Cardiac fibroblast (primary cell): ENCODE results near the gene RALGAPB.

Experiments
- DNase-seq, 2 donors: peaks; one replicate each; pipeline versions ENCODE4 v3.0.0 to v3.0.0-alpha.2; 2010; ENCODE audit warnings: low read depth in 2 of 2
- H3K4me3 ChIP-seq, 2 donors: replicated peaks in 1 of 2; 1 replicate in 1 of 2; 2 replicates in 1 of 2; pipeline ENCODE4 v1.5.1; 2011; ENCODE audit warnings: low read depth in 2 of 2, low read length in 2 of 2, mild to moderate bottlenecking in 2 of 2, moderate library complexity in 1 of 2
- CTCF ChIP-seq: IDR thresholded peaks from one replicate; pipeline ENCODE4 v1.5.1; 2011; ENCODE audit warnings: low read depth, mild to moderate bottlenecking, low read length, inconsistent platforms

Gene RALGAPB

DNA sequence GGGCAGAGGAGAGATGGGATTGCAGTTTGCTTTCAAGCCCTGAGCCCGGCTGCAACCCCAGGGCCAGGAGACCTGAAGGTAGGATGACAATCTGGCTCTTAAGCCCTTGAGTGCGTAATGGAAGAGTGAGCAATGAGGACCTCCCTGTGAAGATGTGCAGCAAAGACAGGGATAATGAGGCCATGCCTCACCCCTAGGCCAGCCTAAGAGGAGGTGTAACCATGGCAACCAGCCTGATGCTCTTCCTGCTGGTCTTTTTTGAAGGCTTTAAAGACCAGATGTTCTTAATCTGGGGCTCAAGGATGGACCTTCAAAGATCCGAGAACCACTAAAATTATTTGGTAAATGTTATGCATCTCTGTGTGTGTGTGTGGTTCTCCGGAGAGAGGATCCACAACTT is 137.2 kb downstream of the RALGAPB start:
- no peak overlapping the region for H3K4me3 ChIP-seq
- no peak for TF ChIP-seq CTCF
- DNase-seq: no peak

GRCh38 chr20:38610521-38610920 is 137.9 kb downstream of the RALGAPB start:
- peak in 1 of 2 donors; percentile 47 for DNase-seq
- no peak for TF ChIP-seq CTCF
- no peak overlapping the region for H3K4me3 ChIP-seq

- DNase-seq: no peak
- TF ChIP-seq CTCF: no peak
- no peak overlapping the region for H3K4me3 ChIP-seq
These were observed 140.3 kb downstream of the RALGAPB start for GRCh38 chr20:38612751-38613515.

GRCh38 chr20:38615283-38615682 is 142.6 kb downstream of the RALGAPB start:
- DNase-seq: no peak
- H3K4me3 ChIP-seq: no peak overlapping the region
- TF ChIP-seq CTCF: no peak

- H3K4me3 ChIP-seq: no peak overlapping the region
- no peak for TF ChIP-seq CTCF
- no peak for DNase-seq
These were observed 143.8 kb downstream of the RALGAPB start for GRCh38 chr20:38616457-38616856.

DNA sequence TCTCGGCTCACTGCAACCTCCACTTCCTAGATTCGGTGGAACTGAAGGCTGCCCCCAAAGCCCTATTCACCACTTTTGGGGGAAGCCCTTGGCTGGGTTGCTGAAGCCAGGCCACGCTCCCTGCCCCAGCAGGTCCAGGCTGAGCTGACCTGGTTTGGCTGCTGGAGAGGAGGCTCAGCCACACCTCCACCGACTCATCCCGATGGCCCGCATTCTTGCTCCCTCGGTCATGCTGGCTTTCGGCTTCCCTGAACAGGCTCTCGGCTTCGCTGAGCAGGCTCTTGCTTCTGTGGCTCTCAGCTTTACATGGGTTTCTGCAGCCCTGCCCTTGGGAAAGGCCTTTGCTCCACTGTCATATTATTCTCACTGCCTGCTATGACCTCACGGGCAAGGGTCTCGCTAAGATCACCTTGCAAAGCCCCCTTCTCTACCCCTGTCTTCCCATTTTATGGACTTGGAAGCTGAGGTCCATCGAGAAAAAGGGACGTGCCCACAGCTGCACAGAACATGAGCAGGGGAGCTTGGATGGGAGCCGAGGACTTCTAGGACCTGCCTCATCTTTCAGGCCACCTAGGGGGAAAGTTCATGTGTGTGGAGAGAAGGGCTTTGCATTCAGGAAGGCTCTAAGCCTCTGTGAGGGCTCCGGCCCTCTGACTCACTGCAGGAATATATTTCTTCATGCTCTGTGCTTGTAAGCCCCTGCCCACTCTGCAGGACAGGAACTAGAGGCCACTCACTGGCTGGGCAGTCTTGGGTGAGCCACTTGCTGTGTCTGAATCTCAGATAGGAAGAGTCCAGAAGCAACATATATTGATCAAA is 144.6 kb downstream of the RALGAPB start:
- TF ChIP-seq CTCF: no peak
- H3K4me3 ChIP-seq: no peak overlapping the region
- DNase-seq: peak in 1 of 2 donors; percentile 42
